H9 (cell line): ENCODE results near the gene OR51E1. TPM values are rescaled to one million over a fixed set of nuclear protein-coding genes. Genes with fewer than 3 reads are reported as not detected.

Experiments
- DNase-seq: peaks from one replicate; pipeline ENCODE4 v3.0.0-alpha.2; 2017
- H2AFZ ChIP-seq: one replicate; pipeline ENCODE4 v1.6.1; 2013; ENCODE audit warnings: mild to moderate bottlenecking, low read length, control low read depth, moderate library complexity
- H2AK5ac ChIP-seq: 2 replicates; pipeline ENCODE4 v1.6.1; 2013; ENCODE audit warnings: low read length, control low read depth, mixed read lengths; ENCODE audit not compliant: insufficient read length
- H2BK120ac ChIP-seq: one replicate; pipeline ENCODE4 v1.6.1; 2013; ENCODE audit warnings: low read depth, mild to moderate bottlenecking, low read length, control low read depth, inconsistent platforms; ENCODE audit not compliant: poor library complexity, severe bottlenecking
- H2BK12ac ChIP-seq: 2 replicates; pipeline ENCODE4 v1.6.1; 2013; ENCODE audit warnings: low read length, control low read depth, mixed read lengths, low read depth; ENCODE audit not compliant: insufficient read length
- H2BK15ac ChIP-seq: 2 replicates; pipeline ENCODE4 v1.6.1; 2013; ENCODE audit warnings: low read depth, low read length, control low read depth
- H2BK20ac ChIP-seq: one replicate; pipeline ENCODE4 v1.6.1; 2013; ENCODE audit warnings: low read depth, mild to moderate bottlenecking, low read length, control low read depth, inconsistent platforms; ENCODE audit not compliant: poor library complexity, severe bottlenecking
- H2BK5ac ChIP-seq: 2 replicates; pipeline ENCODE4 v1.6.1; 2013; ENCODE audit warnings: low read length, control low read depth, mixed read lengths; ENCODE audit not compliant: insufficient read length
- H3K14ac ChIP-seq: 2 replicates; pipeline ENCODE4 v1.6.1; 2013; ENCODE audit warnings: low read length, control low read depth; ENCODE audit not compliant: insufficient read depth
- H3K18ac ChIP-seq: 2 replicates; pipeline ENCODE4 v1.6.1; 2013; ENCODE audit warnings: low read depth, mild to moderate bottlenecking, mixed read lengths, low read length, control low read depth; ENCODE audit not compliant: insufficient read length
- H3K23ac ChIP-seq: 2 replicates; pipeline ENCODE4 v1.6.1; 2013; ENCODE audit warnings: low read length, control low read depth, mixed read lengths, low read depth; ENCODE audit not compliant: insufficient read length
- H3K23me2 ChIP-seq: 2 replicates; pipeline ENCODE4 v1.6.1; 2013; ENCODE audit warnings: low read depth, mild to moderate bottlenecking, mixed read lengths, low read length, control low read depth; ENCODE audit not compliant: insufficient read length, poor library complexity, severe bottlenecking
- H3K27ac ChIP-seq: 2 replicates; pipeline ENCODE4 v1.5.1; 2013; ENCODE audit warnings: low read length, control low read depth, mixed read lengths, low read depth; ENCODE audit not compliant: insufficient read length
- H3K27me3 ChIP-seq: 2 replicates; pipeline ENCODE4 v1.6.1; 2013; ENCODE audit warnings: low read length, control low read depth, inconsistent platforms; ENCODE audit not compliant: insufficient read depth
- H3K4ac ChIP-seq: 2 replicates; pipeline ENCODE4 v1.6.1; 2013; ENCODE audit warnings: low read depth, mild to moderate bottlenecking, control low read depth, inconsistent platforms, low read length, moderate library complexity
- H3K4me1 ChIP-seq: 2 replicates; pipeline ENCODE4 v1.6.1; 2013; ENCODE audit warnings: low read length, control low read depth, inconsistent platforms; ENCODE audit not compliant: insufficient read depth
- H3K4me2 ChIP-seq: 2 replicates; pipeline ENCODE4 v1.6.1; 2013; ENCODE audit warnings: low read length, control low read depth, mixed read lengths; ENCODE audit not compliant: insufficient read length, insufficient read depth
- H3K56ac ChIP-seq: 2 replicates; pipeline ENCODE4 v1.6.1; 2013; ENCODE audit warnings: low read depth, mild to moderate bottlenecking, mixed read lengths, low read length, control low read depth; ENCODE audit not compliant: insufficient read length
- H3K79me1 ChIP-seq: 2 replicates; pipeline ENCODE4 v1.6.1; 2013; ENCODE audit warnings: low read depth, mild to moderate bottlenecking, moderate library complexity, low read length, control low read depth, inconsistent platforms; ENCODE audit not compliant: insufficient read depth, poor library complexity, severe bottlenecking
- H3K79me2 ChIP-seq: 2 replicates; pipeline ENCODE4 v1.6.1; 2013; ENCODE audit warnings: low read length, control low read depth, inconsistent platforms; ENCODE audit not compliant: insufficient read depth
- H3K9ac ChIP-seq: 2 replicates; pipeline ENCODE4 v1.6.1; 2013; ENCODE audit warnings: low read length, control low read depth, mixed read lengths; ENCODE audit not compliant: insufficient read length; ENCODE audit errors: extremely low read depth
- H3K9me3 ChIP-seq: one replicate; pipeline ENCODE4 v1.6.1; 2013; ENCODE audit warnings: low read depth, low read length, inconsistent platforms; ENCODE audit not compliant: control insufficient read depth
- H3T11ph ChIP-seq: one replicate; pipeline ENCODE4 v1.6.1; 2013; ENCODE audit warnings: mild to moderate bottlenecking, low read length, control low read depth, inconsistent platforms
- H4K20me1 ChIP-seq: one replicate; pipeline ENCODE4 v1.6.1; 2013; ENCODE audit not compliant: control insufficient read depth, insufficient read length, insufficient read depth
- H4K5ac ChIP-seq: 2 replicates; pipeline ENCODE4 v1.6.1; 2013; ENCODE audit warnings: low read depth, mild to moderate bottlenecking, mixed read lengths, low read length, control low read depth; ENCODE audit not compliant: insufficient read length
- H4K8ac ChIP-seq: replicated peaks from 2 replicates; pipeline ENCODE4 v1.6.1; 2013; ENCODE audit warnings: low read length, control low read depth, mixed read lengths, low read depth; ENCODE audit not compliant: insufficient read length
- H4K91ac ChIP-seq: 2 replicates; pipeline ENCODE4 v1.6.1; 2013; ENCODE audit warnings: low read depth, mild to moderate bottlenecking, moderate library complexity, mixed read lengths, low read length, control low read depth; ENCODE audit not compliant: insufficient read length
- H3K27ac Mint-ChIP-seq, 3 experiments: 2 replicates in 2 of 3; 3 replicates in 1 of 3; pipeline ENCODE4 v1.8.0; 2020 to 2021; ENCODE audit warnings: mixed read lengths in 3 of 3, mild to moderate bottlenecking in 1 of 3, moderate library complexity in 1 of 3
- H3K27me3 Mint-ChIP-seq: 2 replicates; pipeline ENCODE4 v1.8.0; 2021; ENCODE audit warnings: low read depth, mild to moderate bottlenecking, moderate library complexity, mixed read lengths
- H3K36me3 Mint-ChIP-seq, 3 experiments: 2 replicates in 2 of 3; 3 replicates in 1 of 3; pipeline ENCODE4 v1.8.0; 2020 to 2021; ENCODE audit warnings: low read depth in 3 of 3, mixed read lengths in 3 of 3; ENCODE audit not compliant: insufficient read depth in 1 of 3
- H3K4me1 Mint-ChIP-seq, 2 experiments: 2 replicates each; pipeline ENCODE4 v1.8.0; 2020; ENCODE audit warnings: mixed read lengths in 2 of 2
- H3K4me3 Mint-ChIP-seq, 2 experiments: 2 replicates in 1 of 2; 3 replicates in 1 of 2; pipeline ENCODE4 v1.8.0; 2020 to 2021; ENCODE audit warnings: mild to moderate bottlenecking in 2 of 2, mixed read lengths in 2 of 2, moderate library complexity in 1 of 2
- H3K9me3 Mint-ChIP-seq, 2 experiments: 2 replicates in 1 of 2; 3 replicates in 1 of 2; pipeline ENCODE4 v1.8.0; 2020; ENCODE audit warnings: mild to moderate bottlenecking in 2 of 2, mixed read lengths in 2 of 2, moderate library complexity in 1 of 2
- WGBS: extraction: QIAGEN DNeasy Blood & Tissue Kit; methylation state at CpG from one replicate; pipeline ENCODE4 v1.1.7; 2013; ENCODE audit warnings: missing lambda C conversion rate, low lambda C conversion rate, mixed read lengths; ENCODE audit not compliant: insufficient read length; ENCODE audit errors: extremely low coverage; 5-methylcytosine and 5-hydroxymethylcytosine counted together
- total RNA-seq: library from RNA; stranded (reverse); gene quantifications from 2 replicates; pipeline ENCODE4 v1.2.1, GENCODE V29; 2021
- TF ChIP-seq, protein P1 (sequence below): fragments of 200-600 bp; sonication (generic); conservative IDR thresholded peaks from 3 replicates; pipeline ENCODE4 v1.8.0; 2021; ENCODE audit warnings: antibody characterized with exemption, mild to moderate bottlenecking

OR51E1 gene
- total RNA-seq, 1 experiment from 2014 or later = not detected

DNA sequence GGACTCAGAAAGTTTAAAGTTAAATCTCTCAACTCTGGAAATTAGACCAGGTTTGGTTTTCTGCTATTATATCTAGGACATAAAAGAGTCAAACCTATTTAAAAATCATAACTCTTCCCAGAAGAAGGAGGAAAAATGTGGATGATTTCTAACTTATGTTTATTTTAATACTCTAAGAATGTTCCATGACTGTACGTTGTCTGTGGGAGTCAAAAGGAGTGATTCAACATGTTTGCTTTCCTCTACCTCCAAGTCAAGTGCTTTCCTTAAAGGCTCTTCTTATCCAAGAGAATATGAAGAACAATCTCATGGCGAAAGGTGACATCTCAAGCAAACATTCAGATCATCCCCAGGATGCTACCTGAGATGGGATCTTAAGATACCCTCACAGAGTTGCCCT is 21.6 kb downstream of the OR51E1 start:
- no peaks in the 10 kb centered on the region for H3K4me1 ChIP-seq
- H4K5ac ChIP-seq = no peak overlapping the region
- no peak overlapping the region for H3K18ac ChIP-seq
- Mint-ChIP-seq H3K4me1 (no peaks in the 10 kb centered on the region), H3K9me3 (no peaks in the 10 kb centered on the region), H3K27ac (no peak overlapping the region), H3K4me3 (no peak overlapping the region), H3K27me3 (no peaks in the 10 kb centered on the region; the same call in 1 of the 2 replicates), H3K36me3 (no peaks in the 10 kb centered on the region)
- no peak overlapping the region for H2BK20ac ChIP-seq
- WGBS = no CpG with 5 or more reads among the region's 2 CpGs
- H2BK12ac ChIP-seq = no peak overlapping the region
- H2AK5ac ChIP-seq = no peak overlapping the region
- H3K4me2 ChIP-seq = no peak overlapping the region
- no peaks in the 10 kb centered on the region for H3K9me3 ChIP-seq
- H3K9ac ChIP-seq = no peak overlapping the region
- no peaks in the 10 kb centered on the region for H3K27me3 ChIP-seq
- no peak overlapping the region for H2BK15ac ChIP-seq
- no peak for DNase-seq
- H2BK5ac ChIP-seq = no peak overlapping the region
- H3K27ac ChIP-seq = no peak overlapping the region
- no peak overlapping the region for H3K14ac ChIP-seq
- H3K56ac ChIP-seq = no peak overlapping the region
- no peak overlapping the region for H3T11ph ChIP-seq
- no peaks in the 10 kb centered on the region for H3K79me1 ChIP-seq
- no peaks in the 10 kb centered on the region for H3K23me2 ChIP-seq
- H3K23ac ChIP-seq = no peak overlapping the region
- H4K8ac ChIP-seq = no peak overlapping the region
- H2BK120ac ChIP-seq = no peak overlapping the region
- TF ChIP-seq, protein P1, sequence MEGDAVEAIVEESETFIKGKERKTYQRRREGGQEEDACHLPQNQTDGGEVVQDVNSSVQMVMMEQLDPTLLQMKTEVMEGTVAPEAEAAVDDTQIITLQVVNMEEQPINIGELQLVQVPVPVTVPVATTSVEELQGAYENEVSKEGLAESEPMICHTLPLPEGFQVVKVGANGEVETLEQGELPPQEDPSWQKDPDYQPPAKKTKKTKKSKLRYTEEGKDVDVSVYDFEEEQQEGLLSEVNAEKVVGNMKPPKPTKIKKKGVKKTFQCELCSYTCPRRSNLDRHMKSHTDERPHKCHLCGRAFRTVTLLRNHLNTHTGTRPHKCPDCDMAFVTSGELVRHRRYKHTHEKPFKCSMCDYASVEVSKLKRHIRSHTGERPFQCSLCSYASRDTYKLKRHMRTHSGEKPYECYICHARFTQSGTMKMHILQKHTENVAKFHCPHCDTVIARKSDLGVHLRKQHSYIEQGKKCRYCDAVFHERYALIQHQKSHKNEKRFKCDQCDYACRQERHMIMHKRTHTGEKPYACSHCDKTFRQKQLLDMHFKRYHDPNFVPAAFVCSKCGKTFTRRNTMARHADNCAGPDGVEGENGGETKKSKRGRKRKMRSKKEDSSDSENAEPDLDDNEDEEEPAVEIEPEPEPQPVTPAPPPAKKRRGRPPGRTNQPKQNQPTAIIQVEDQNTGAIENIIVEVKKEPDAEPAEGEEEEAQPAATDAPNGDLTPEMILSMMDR = no peak
- H3K4ac ChIP-seq = no peak overlapping the region
- H4K20me1 ChIP-seq = no peaks in the 10 kb centered on the region
- H3K79me2 ChIP-seq = no peaks in the 10 kb centered on the region
- no peak overlapping the region for H4K91ac ChIP-seq
- no peak overlapping the region for H2AFZ ChIP-seq
